Measurements from ENCODE around the gene ADCY7. TPM values are rescaled to one million over a fixed set of nuclear protein-coding genes. Genes with fewer than 3 reads are reported as not detected.

The ADCY7 gene
- total RNA-seq, 1 experiment from 2014 or later = 34.2 TPM

- no peaks in the 10 kb centered on the region for H3K27me3 ChIP-seq (ENCODE audit: insufficient read depth, low read length)
- CTCF ChIA-PET = no interaction called here
- H3K36me3 ChIP-seq (ENCODE audit: control insufficient read depth in 1 of 2, insufficient read depth in 2 of 2, low read length in 2 of 2) = no peaks in the 10 kb centered on the region
These were observed 15.1 kb downstream of the ADCY7 start for GRCh38 chr16:50281391-50282009.

More at GRCh38 chr16:50281391-50282009, 15.1 kb downstream of the ADCY7 start:
- H3K79me2 ChIP-seq (ENCODE audit: insufficient read depth, low read length) = peaks cover 6% of the 10 kb centered on the region; the same call in 1 of the 2 replicates
- intact Hi-C loops (cut with micrococcal nuclease) = no loop called here
- no peak overlapping the region for H3K4me2 ChIP-seq (ENCODE audit: low read length)
- DNase-seq (ENCODE audit: low read depth, low spot score) = no peak
- H3K9ac ChIP-seq (ENCODE audit: low read length) = no peak overlapping the region
- no peak for TF ChIP-seq SIN3A (IDR thresholded peaks at IDR 0.05; ENCODE audit: low read depth)
- TF ChIP-seq POLR2AphosphoS5 (IDR thresholded peaks at IDR 0.05; ENCODE audit: low read depth, low read length) = no peak
- TF ChIP-seq CTCF (IDR thresholded peaks at IDR 0.05 in 2 of 3, conservative IDR thresholded peaks at IDR 0.05 in 1 of 3; ENCODE audit: borderline replicate concordance in 1 of 3, insufficient read depth in 1 of 3, low read depth in 2 of 3, low read length in 2 of 3) = no peak
- TF ChIP-seq YY1 (IDR thresholded peaks at IDR 0.05; ENCODE audit: extremely low read depth, insufficient replicate concordance, low read depth, low read length) = no peak
- TF ChIP-seq POLR2A (IDR thresholded peaks at IDR 0.05; ENCODE audit: borderline replicate concordance, extremely low read depth, insufficient read depth, insufficient read length) = no peak
- no peaks in the 10 kb centered on the region for H3K9me2 ChIP-seq (ENCODE audit: insufficient read depth)
- no peaks in the 10 kb centered on the region for H3K4me1 ChIP-seq (ENCODE audit: control insufficient read depth in 1 of 2, insufficient read depth in 2 of 2, low read length in 2 of 2)
- ChIA-PET RAD21 (ENCODE audit: low non-redundant PET in 1 of 2, low total read pairs in 2 of 2, uncharacterized antibody in 2 of 2, unreplicated experiment in 2 of 2) (no interaction called here), POLR2A (no interaction called here)
- BruUV-seq (replicated peaks) = no TSS peak
- no peak overlapping the region for H2AFZ ChIP-seq (ENCODE audit: low read depth, low read length, poor library complexity, severe bottlenecking)
- no peak overlapping the region for H3K27ac ChIP-seq (ENCODE audit: low read depth, low read length)
- H3K9me3 ChIP-seq (ENCODE audit: control insufficient read depth in 1 of 2, insufficient read depth in 1 of 2, low read depth in 1 of 2, low read length in 2 of 2) = no peaks in the 10 kb centered on the region
- no peak for ATAC-seq
- no peaks in the 10 kb centered on the region for H4K20me1 ChIP-seq (ENCODE audit: insufficient read depth)
- H3K4me3 ChIP-seq (replicated peaks in 1 of 2; ENCODE audit: low read depth in 1 of 2, low read length in 2 of 2) = no peak overlapping the region
